ENCODE results near the gene AKT1.

Gene AKT1

DNA sequence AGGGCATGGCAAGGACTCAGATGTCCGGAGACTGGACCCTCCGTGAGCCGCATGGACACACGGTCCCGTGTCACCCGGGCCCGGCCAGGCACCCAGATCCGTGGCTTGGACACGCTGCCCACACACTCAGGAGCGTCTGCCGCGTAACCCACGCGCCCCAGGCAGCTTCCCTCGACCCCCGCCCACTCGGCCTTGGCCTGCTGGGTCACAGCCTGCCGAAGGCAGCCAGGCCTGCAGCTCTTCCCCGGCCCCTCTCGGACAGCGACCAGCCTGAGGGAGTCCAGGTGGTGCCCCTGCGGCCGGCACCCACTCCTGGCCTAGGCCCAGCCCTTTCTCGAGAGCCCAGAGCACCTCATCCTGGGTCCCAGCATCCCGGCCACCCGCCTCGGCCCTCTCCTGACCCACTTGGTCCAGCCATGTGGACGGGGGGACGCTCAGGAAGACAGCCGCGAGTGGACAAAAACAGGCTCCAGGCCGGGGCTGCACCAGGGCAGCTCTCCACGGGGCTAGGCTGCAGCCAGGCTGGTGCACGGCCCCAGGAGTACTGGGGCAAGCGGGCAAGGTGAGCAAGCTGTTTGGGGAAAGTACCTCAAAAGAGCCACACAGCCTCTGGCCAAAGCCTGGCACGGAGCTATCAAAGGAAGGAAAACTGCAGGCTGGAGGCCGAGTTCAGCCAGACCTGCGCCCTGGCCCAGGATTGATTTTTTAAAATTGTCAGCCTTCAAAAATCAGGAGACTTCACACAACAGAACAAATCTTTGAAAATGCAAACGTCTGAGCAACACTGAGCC lies 6.5 kb downstream of the AKT1 start:
- no peak for TF ChIP-seq GATA2 (IDR thresholded peaks at IDR 0.05; ENCODE audit: low read depth, low read length)
- no peak for TF ChIP-seq GATA3 (IDR thresholded peaks at IDR 0.05; ENCODE audit: low read depth, low read length)

DNA sequence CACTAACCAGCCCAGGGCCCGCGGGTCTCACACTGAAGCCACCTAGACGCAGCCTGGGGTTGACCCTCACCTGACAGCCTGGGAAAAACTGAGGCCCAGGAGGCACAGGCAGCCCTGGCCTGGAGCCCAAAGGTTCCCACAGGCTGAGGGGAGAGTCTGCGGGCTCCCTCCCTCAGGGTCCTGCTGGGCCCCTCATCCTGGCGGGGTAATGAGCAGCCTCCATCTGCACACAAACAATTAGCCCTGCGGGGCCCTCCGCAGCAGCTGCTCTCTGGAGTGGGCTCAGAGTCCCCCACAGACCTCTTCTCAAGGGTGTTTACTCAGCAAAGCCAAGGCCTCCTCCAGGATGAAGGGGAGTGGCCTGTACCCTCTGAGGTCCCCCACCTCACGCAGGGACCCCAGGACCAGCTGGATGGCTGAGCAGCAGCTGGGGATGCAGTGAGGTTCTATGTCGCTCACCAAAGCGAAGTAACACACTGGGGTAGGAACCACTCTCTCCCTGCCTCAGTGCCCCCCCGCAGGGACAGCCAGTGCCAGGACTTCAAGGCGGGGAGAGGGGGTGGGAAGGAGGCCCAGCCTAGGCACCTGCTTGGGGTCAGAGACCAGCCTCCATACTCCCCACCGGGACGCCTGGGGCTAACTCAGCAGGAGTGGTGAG lies 7.3 kb downstream of the AKT1 start:
- TF ChIP-seq GATA2 (IDR thresholded peaks at IDR 0.05; ENCODE audit: low read depth, low read length) (no peak), GATA3 (IDR thresholded peaks at IDR 0.05; ENCODE audit: low read depth, low read length) (no peak)

DNA sequence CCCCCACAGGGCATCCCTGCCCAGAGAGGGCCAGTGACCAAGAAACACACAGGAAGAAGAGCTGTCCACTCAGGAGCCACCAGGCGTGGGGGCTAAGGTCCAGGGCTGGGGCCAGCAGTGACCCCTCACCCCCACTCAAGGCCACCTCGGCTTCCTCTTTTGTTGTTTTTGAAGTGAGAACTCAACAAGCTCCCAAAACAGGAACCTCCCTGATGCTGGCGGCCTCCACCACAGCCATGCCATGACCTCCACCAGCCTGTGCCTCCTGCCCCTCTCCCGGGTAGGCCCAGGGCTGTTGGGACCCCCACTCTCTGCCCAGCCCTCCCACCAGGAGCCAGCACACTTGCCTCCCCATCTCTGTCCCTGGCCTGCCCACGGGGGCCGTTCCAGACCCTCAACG lies 7.8 kb downstream of the AKT1 start:
- no peak for TF ChIP-seq GATA3 (IDR thresholded peaks at IDR 0.05; ENCODE audit: low read depth, low read length)
- TF ChIP-seq GATA2 (IDR thresholded peaks at IDR 0.05; ENCODE audit: low read depth, low read length) = no peak

DNA sequence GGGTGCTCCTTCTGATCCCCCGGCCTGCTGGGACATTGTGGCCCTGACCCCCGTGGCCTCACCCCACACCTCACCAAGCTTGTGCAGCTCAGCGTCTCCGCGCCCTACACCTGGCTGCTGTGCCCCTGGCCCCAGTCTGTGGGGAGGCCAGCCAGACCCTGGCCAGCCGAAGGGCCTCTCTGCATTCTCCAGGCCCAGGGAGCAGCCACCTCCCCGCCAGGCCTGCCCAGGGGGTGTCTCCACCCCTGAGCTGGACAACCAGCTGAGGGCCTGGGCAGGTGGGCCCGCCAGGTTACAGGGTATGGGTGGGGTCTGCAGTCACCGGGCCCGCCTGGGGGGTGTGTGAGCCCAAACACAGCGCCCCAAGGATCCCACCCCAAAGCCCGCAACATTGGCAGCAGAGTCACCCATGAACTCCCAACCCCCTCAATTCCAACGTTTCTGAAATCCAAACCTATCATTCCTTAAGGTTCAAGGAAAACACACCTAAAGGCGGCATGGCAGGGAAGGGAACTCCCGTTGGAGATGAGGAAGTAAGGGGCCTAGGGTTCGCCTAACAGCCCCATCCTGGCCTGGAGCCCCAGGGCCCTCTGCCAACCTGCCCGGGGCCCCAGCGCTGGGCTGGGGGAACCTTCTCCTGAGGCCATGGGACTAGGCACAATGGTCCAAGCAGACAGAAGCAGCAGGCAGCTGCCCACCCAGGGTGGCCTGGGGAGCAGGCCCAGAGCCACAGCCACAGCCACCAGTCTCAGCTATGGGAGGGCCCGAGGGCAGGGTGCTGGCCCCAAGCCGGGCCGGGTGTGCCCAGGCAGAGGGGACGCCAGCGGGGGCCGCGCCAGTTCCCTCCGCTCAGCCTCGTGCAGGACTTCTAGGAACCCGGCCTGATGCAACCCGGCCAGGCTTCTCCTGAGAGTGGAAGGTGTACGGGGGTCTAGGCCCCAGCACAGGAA lies 8.5 kb downstream of the AKT1 start:
- TF ChIP-seq GATA2 (IDR thresholded peaks at IDR 0.05; ENCODE audit: low read depth, low read length) (no peak), GATA3 (IDR thresholded peaks at IDR 0.05; ENCODE audit: low read depth, low read length) (no peak)

DNA sequence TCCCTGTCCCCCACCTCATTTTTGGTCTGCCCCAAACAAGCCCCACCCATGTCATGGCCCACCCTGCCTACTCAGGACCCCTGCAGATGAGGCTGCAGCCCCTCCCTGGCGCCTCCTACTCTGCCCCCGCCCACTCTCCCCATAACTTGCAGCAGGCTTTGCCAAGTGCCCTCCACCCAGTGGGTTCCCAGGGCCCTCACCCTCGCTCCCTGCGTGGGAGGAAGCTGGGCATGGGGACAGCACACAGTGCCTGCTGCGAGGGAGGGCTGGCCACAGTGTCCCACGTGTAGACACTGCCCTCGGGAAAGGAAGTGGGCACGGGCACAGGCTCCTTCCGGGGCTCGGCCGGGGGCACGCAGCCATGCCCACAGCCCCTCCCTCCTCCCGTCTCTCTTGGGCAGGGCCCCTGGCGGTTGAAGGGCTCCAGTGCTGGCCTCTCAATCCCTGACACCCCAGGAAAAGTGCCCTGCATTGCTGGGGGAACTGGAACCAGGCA lies 9.4 kb downstream of the AKT1 start:
- TF ChIP-seq GATA2 (IDR thresholded peaks at IDR 0.05; ENCODE audit: low read depth, low read length) (no peak), GATA3 (IDR thresholded peaks at IDR 0.05; ENCODE audit: low read depth, low read length) (no peak)

DNA sequence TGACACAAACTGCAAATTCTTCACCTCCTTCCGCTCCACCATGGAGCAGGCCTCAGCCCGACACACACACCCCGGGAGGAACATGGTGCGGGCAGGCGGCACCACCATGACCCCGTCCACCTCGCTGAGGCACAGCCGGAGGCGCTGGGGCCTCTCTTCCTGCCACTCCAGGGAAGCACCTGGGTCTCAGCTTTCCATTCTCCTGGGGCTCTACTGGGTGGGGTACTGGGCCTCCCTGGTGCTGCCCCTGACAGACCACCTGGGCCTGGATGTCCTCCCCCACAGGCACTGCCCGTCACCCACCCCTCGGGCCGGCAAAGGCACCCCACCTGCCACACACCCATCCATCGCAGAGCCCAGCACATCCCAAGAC lies 9.9 kb downstream of the AKT1 start:
- TF ChIP-seq GATA2 (IDR thresholded peaks at IDR 0.05; ENCODE audit: low read depth, low read length) = no peak
- TF ChIP-seq GATA3 (IDR thresholded peaks at IDR 0.05; ENCODE audit: low read depth, low read length) = no peak

DNA sequence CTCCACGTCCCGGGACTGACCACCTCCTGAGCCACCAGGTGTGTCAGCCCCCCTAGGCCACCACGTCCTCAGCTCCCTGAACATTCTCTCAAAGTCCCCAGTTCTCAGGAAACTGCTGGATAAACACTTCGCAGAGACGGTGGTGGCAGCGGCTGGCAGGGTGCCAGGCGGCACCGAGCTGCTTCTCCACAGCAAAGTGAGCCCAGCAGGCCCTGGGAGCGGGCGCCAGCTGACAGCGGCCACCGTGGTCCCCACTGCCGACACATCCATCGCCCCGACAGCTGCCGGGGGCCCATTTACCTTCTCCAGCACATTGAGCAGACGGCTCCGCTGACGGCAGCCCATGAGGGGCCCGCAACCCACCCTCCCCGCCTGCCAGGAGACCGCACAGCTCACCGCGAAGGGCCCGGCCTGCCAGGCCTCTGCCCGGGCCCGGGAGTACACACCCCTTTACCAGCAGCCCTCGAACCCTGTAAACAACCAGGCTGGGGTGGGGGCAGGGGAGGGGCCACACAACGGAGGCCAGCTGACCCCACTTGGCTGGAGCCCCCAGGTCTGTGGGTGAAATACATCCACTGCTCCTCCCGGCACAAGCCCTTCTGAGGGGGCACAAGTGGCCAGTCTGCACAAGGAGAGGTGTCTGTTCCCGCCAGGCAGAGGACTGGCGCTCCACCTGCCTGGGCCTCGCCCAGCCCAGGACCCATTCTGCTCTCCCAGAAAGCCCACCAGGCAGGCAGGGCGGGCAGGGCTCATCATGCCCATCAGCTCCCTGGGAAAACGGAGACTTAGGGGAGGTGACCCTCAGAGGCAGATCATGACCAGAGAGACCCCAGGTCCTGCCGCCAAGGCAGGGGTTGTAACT lies 10.5 kb downstream of the AKT1 start:
- TF ChIP-seq GATA2 (IDR thresholded peaks at IDR 0.05; ENCODE audit: low read depth, low read length) (no peak), GATA3 (IDR thresholded peaks at IDR 0.05; ENCODE audit: low read depth, low read length) (no peak)

DNA sequence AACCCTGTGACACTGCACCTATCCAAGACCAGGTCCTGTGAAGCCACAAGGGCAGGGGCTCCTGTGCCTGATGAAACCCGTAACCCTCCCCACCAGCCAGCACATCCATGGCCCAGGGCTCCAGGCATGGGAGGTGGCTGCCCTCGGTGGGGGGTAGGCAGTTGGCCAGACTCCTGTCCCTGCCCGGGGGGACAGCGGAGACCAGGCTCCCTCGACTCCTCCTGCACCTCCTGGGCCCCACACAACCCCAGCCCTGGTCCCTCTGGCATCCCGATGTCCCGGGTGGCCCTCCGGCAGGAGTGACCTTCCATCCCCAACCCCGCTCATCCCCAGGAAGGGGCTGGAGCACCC lies 11.4 kb downstream of the AKT1 start:
- no peak for TF ChIP-seq GATA3 (IDR thresholded peaks at IDR 0.05; ENCODE audit: low read depth, low read length)
- no peak for TF ChIP-seq GATA2 (IDR thresholded peaks at IDR 0.05; ENCODE audit: low read depth, low read length)

DNA sequence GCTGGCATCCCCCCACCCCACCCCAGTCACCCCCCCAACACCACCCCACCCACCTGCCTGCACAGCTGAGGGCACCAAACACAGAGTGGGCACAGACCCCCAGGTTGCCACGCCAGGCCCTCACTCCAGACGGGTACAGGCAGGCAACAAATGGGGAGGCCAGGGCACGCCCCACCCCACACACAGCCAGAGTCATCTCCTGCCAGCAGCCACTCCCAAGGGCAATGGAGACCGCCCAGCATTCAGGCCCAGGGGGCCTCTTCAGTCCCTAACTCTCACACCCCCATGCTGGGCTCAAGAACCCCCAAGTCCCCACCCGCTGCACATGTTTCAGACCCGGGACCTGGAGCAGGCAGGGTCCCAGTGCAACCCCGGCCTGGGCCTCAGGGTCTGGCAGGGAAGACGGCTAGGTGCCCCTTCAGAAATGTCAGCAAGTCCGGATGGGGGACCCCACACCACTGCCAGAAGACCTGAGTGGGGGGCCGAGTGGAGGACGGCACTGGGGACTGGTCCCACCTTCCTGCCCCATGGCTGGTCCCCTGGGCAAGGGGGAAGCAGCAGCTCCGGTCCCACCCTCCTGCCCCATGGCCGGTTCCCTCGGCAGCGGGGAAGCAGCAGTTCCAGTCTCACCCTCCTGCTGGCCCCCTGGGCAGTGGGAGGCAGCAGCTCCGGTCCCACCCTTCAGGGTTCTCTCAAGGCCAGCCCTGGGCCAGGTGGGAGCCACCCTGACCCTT lies 11.9 kb downstream of the AKT1 start:
- TF ChIP-seq GATA3 (IDR thresholded peaks at IDR 0.05; ENCODE audit: low read depth, low read length) = no peak
- TF ChIP-seq GATA2 (IDR thresholded peaks at IDR 0.05; ENCODE audit: low read depth, low read length) = no peak

DNA sequence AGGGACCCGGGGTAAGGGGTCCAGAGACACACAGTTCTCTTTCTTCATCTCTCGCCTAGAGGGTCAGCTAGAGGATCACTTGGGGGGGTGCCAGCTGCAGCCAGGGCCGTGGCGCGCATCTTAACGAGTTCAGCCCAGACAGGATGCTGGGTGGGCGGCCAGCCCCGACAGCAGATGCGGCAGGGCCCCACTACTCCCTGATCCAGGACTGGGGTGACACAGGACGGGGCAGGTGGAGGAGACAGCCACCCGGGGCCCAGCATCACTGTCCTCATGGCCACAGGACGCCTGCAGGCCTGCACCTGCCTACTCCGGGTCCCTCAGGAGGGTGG lies 12.8 kb downstream of the AKT1 start:
- TF ChIP-seq GATA3 (IDR thresholded peaks at IDR 0.05; ENCODE audit: low read depth, low read length) = no peak
- TF ChIP-seq GATA2 (IDR thresholded peaks at IDR 0.05; ENCODE audit: low read depth, low read length) = no peak

DNA sequence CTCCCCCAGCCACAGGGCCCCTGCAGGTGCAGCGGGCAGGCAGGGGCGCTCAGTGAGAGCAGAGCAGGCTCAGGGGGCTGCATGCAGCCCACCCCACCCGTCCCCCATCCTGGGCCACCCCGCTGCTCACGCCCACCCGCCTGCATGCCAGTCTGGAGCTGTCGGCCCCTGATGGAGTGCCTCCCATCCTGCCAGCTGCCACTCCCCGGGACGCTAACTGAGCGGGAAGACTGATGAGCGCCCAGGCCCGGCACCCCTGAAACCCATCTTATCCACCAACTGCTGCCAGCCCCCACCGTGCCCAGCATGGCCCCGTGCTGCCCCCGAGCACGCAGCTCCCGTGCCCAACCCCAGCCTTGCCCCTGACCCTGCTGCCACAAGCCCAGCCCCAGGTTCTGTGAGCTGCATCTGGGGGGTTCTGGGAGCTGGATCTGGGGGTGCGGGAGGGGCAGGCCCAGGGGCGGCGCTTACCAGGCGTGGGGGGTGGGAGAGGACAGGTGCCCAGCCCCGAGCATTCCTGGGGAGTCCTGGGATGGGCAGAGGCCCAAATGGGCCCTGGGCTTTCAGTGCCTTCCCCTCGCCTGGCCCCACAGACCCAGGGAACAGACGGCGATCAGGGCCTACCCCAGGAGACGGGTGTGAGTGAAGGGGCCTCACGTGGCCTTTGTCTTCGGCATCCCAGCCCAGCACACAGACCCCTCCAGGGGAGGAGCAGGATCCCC lies 13.3 kb downstream of the AKT1 start:
- TF ChIP-seq GATA2 (IDR thresholded peaks at IDR 0.05; ENCODE audit: low read depth, low read length) = no peak
- no peak for TF ChIP-seq GATA3 (IDR thresholded peaks at IDR 0.05; ENCODE audit: low read depth, low read length)
